Ovary (tissue), 9 donors: ENCODE data around the gene TBC1D19. TPM values are rescaled to one million over a fixed set of nuclear protein-coding genes. Genes with fewer than 3 reads are reported as not detected.
A peak's percentile ranks its signal among the peaks of the same experiment; 100 is the strongest.

Source experiments
- DNase-seq, 5 donors: peaks; one replicate each; pipeline ENCODE4 v3.0.0-alpha.2; 2019 to 2020
- H3K27ac ChIP-seq, 2 donors: fragments of 200-600 bp; one replicate each; pipeline versions ENCODE4 v1.5.1 to v1.8.0; 2019 to 2022
- H3K27me3 ChIP-seq: fragments of 200-600 bp; one replicate; pipeline ENCODE4 v1.8.0; 2022
- H3K36me3 ChIP-seq: fragments of 200-600 bp; sonication (generic); one replicate; pipeline ENCODE4 v1.5.1; 2019
- H3K4me1 ChIP-seq: one replicate; pipeline ENCODE4 v1.8.1; 2013; ENCODE audit warnings: mild to moderate bottlenecking, moderate library complexity; ENCODE audit not compliant: insufficient read depth
- H3K4me3 ChIP-seq: fragments of 200-600 bp; sonication (generic); one replicate; pipeline ENCODE4 v1.5.1; 2017
- H3K9me3 ChIP-seq, 2 donors: fragments of 200-600 bp in 1 of 2; sonication (generic) in 1 of 2; one replicate each; pipeline versions ENCODE4 v1.5.1 to v1.8.1; 2013 to 2019; ENCODE audit warnings: mild to moderate bottlenecking in 1 of 2, moderate library complexity in 1 of 2
- EP300 ChIP-seq: sonication (generic); formaldehyde crosslinking; IDR thresholded peaks from one replicate; pipeline ENCODE4 v1.6.1; 2017; ENCODE audit warnings: antibody characterized with exemption
- POLR2A ChIP-seq: fragments of 450-650 bp; IDR thresholded peaks from one replicate; pipeline ENCODE4 v1.6.1; 2017; ENCODE audit warnings: antibody characterized with exemption, mild to moderate bottlenecking, moderate library complexity
- WGBS, 3 donors: extraction: QIAGEN DNeasy Blood & Tissue Kit in 1 of 3; methylation state at CpG; one replicate each; pipeline versions ENCODE4 v1.1.5 to v1.1.7; 2013 to 2017; 5-methylcytosine and 5-hydroxymethylcytosine counted together
- intact Hi-C, 4 donors: fragments of 100-400 bp; cut with DNase I; formaldehyde crosslinking; loops; one replicate each; pipeline versions ENCODE4 v1.11.0 to v1.15.1; 2022 to 2023
- polyA plus RNA-seq, 2 donors: library from polyadenylated mRNA; stranded (reverse); fragments of 200-250 nt in 1 of 2; fragments of 350-450 nt in 1 of 2; fragmentation: Illumina TruSeq in 1 of 2; extraction: RNeasy Lipid Tissue Mini Kit (QIAGEN cat#74804) in 1 of 2; gene quantifications; one replicate each; pipeline ENCODE4 v1.2.3, GENCODE V29; 2013 to 2014
- total RNA-seq, 7 donors: library from RNA; depleted of rRNA in 2 of 7; stranded (reverse); fragments of >200 nt in 2 of 7; fragmentation: NEBNext Ultra II Directional in 3 of 7; extraction: Animal tissue kit (Norgen Biotek cat#: 25700) in 3 of 7; gene quantifications; one replicate each; pipeline versions ENCODE4 v1.1.0 to v1.2.4, GENCODE V29; 2016 to 2023
- TF ChIP-seq, protein P1 (sequence below), 3 donors: fragments of 450-650 bp in 2 of 3; fragments of 200-600 bp in 1 of 3; IDR thresholded peaks; one replicate each; pipeline versions ENCODE4 v1.5.1 to v1.8.0; 2016 to 2022; ENCODE audit warnings: antibody characterized with exemption in 3 of 3, mild to moderate bottlenecking in 1 of 3
- donor health status: DM: no; HTN: no; CAD: no; lungs with moderate emphysema.
- donor health status: DM: no; HTN: no; CAD: no.
- donor health status: Bipolar disorder and iron deficiency.
- donor health status: DM: yes; HTN: yes; CAD: no.
- donor health status: DM: no; HTN: no; CAD: no.
- donor health status: DM: yes; HTN: yes; CAD: no.

TBC1D19 gene
- total and polyA plus RNA-seq, 9 donors, result 6.0 to 25.2 (median 14.8) TPM

DNA sequence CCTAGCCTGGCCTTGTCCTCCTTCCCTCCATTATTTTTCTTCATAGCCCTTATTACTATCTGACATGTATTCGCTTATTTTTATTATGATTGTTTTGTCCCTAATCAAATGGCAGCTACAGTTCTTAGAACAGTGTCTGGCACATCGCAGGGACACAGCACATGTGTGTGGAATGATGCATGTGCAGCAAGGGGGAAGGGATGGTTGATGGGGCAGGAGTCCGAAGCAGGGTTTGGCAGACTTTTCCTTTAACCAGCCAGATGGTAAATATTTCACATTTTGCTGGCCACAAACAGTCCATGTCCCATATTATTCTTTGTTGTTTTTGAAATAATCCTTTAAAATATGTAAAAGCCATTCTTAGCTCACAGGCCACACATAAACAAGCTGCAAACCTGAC is 148.5 kb downstream of the TBC1D19 start:
- no peak for DNase-seq
- Histone ChIP-seq H3K9me3 (no peaks in the 10 kb centered on the region), H3K36me3 (no peaks in the 10 kb centered on the region), H3K27me3 (peaks cover 3% of the 10 kb centered on the region), H3K4me3 (no peak overlapping the region), H3K27ac (no peak overlapping the region), H3K4me1 (peaks cover 4% of the 10 kb centered on the region)
- TF ChIP-seq, protein P1, sequence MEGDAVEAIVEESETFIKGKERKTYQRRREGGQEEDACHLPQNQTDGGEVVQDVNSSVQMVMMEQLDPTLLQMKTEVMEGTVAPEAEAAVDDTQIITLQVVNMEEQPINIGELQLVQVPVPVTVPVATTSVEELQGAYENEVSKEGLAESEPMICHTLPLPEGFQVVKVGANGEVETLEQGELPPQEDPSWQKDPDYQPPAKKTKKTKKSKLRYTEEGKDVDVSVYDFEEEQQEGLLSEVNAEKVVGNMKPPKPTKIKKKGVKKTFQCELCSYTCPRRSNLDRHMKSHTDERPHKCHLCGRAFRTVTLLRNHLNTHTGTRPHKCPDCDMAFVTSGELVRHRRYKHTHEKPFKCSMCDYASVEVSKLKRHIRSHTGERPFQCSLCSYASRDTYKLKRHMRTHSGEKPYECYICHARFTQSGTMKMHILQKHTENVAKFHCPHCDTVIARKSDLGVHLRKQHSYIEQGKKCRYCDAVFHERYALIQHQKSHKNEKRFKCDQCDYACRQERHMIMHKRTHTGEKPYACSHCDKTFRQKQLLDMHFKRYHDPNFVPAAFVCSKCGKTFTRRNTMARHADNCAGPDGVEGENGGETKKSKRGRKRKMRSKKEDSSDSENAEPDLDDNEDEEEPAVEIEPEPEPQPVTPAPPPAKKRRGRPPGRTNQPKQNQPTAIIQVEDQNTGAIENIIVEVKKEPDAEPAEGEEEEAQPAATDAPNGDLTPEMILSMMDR (IDR thresholded peaks at IDR 0.05), result no peak
- TF ChIP-seq EP300 (no peak), POLR2A (no peak)
- intact Hi-C loops, result no loop called here
- 35 to 65% (median 51%) methylated on average over 3 of the region's 3 CpGs for WGBS, 3 donors

DNA sequence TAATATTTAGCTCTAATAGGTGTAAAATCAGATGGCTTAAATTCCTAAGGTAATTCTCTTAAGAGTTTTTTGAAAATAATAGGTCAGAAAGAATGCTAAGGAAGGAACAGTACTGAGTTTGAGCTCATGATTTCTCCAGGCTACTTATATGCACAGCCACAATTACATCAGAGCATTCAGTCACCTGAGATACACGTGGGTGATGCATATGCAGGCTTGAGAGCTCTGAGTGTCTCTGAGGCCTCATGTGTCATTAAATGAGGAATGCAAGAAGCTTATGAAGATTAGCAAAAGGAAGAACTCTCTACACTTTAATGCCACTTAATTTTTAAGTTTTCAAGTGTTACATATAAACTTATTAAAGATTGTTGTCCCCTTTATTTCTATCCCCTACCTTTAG is 152.7 kb downstream of the TBC1D19 start:
- 73 to 91% (median 82%) methylated on average over 1 of the region's 1 CpG for WGBS, 3 donors
- Histone ChIP-seq H3K4me1 (peaks cover 4% of the 10 kb centered on the region), H3K9me3 (no peaks in the 10 kb centered on the region), H3K4me3 (no peak overlapping the region), H3K27ac (no peak overlapping the region), H3K36me3 (no peaks in the 10 kb centered on the region), H3K27me3 (peaks cover 3% of the 10 kb centered on the region)
- DNase-seq, result no peak
- TF ChIP-seq POLR2A, result no peak
- TF ChIP-seq, protein P1 (IDR thresholded peaks at IDR 0.05), result no peak
- TF ChIP-seq EP300, result no peak
- intact Hi-C loops, result no loop called here

DNA sequence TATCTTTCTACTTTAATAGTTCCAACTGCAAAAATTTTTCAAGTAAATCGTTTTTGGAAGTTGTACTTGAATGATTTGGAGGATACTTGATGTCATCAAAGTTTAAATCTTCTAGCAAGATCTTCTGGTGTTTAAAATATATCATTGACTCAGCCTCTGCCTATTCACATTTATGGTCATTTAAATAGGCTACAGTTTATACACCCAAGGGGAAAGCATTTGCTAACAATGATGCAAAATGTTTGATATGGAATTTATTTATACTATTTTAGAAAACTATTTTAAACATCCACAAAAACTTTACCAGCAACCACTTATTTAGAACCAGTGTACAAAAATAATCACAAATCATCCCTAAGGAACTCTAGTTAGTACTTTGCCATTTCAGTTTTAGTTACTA is 153.5 kb downstream of the TBC1D19 start:
- intact Hi-C loops, result no loop called here
- H3K4me1 ChIP-seq, result peaks cover 3% of the 10 kb centered on the region
- H3K27ac ChIP-seq, result no peak overlapping the region
- TF ChIP-seq, protein P1 (IDR thresholded peaks at IDR 0.05), result no peak
- TF ChIP-seq EP300, result no peak
- no peak for TF ChIP-seq POLR2A
- peaks cover 3% of the 10 kb centered on the region for H3K27me3 ChIP-seq
- H3K36me3 ChIP-seq, result no peaks in the 10 kb centered on the region
- H3K4me3 ChIP-seq, result no peak overlapping the region
- whole genome bisulfite sequencing, 3 donors, result 9 to 25% (median 21%) methylated on average over 1 of the region's 1 CpG
- H3K9me3 ChIP-seq, result no peaks in the 10 kb centered on the region
- no peak for DNase-seq

DNA sequence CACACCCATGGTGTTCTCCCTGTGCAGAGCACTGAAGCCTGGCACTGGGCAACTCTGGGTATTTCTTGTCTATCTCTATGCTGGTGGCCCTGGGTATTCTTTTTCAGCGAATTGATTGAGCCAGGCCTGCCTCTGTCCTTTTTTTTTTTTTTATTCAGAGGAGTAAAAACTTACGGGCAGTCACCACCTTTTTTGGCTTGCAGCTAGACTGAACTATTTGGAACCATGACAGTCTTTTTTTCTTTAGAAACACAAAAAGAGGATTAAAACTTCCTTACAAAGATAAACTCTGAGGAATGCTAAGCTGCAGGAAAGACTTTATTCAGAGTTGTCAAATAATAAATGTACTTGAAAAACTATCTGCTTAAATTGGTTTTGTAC is 157.6 kb downstream of the TBC1D19 start:
- Histone ChIP-seq H3K27ac (peak overlapping the region in 1 of 2 donors; percentile 34), H3K9me3 (no peaks in the 10 kb centered on the region), H3K4me3 (no peak overlapping the region), H3K36me3 (no peaks in the 10 kb centered on the region), H3K4me1 (peaks cover 2% of the 10 kb centered on the region), H3K27me3 (no peaks in the 10 kb centered on the region)
- intact Hi-C loops, result no loop called here
- DNase-seq, result peak in 1 of 5 donors; percentile 19
- no peak for TF ChIP-seq POLR2A
- TF ChIP-seq EP300, result no peak
- TF ChIP-seq, protein P1 (IDR thresholded peaks at IDR 0.05), result no peak
- WGBS, 3 donors, result 2 to 7% (median 2%) methylated on average over 2 of the region's 2 CpGs
